Right ventricle myocardium inferior (tissue), 1 donor: ENCODE measurements around the gene ENO4. TPM values are rescaled to one million over a fixed set of nuclear protein-coding genes. Genes with fewer than 3 reads are reported as not detected.
A peak's percentile ranks its signal among the peaks of the same experiment; 100 is the strongest.

Source experiments
- ATAC-seq: fragments of 200-7000 bp; cut with Tn5 transposase; one replicate; pipeline ENCODE4 v1.9.1; 2020; ENCODE audit warnings: mild to moderate bottlenecking, moderate library complexity
- DNase-seq: peaks from one replicate; pipeline ENCODE4 v3.0.0; 2021; ENCODE audit errors: missing footprints
- intact Hi-C: fragments of 100-400 bp; cut with DNase I; formaldehyde crosslinking; loops from one replicate; pipeline ENCODE4 v1.11.0; 2022
- long read RNA-seq: library from polyadenylated mRNA; unstranded; transcript quantifications from one replicate; pipeline ENCODE4 v2.0.0, GENCODE V29; 2021
- total RNA-seq: library from RNA; stranded (reverse); fragmentation: NEBNext Ultra II Directional; extraction: Animal tissue kit (Norgen Biotek cat#: 25700); gene quantifications from one replicate; pipeline ENCODE4 v1.2.1, GENCODE V29; 2021
- donor health status: DM: no; HTN: yes; CAD: no; lungs with severe emphysema.

The ENO4 gene
- not detected for total RNA-seq
- long read RNA-seq: 0 reads

GRCh38 chr10:116849248-116850057 lies at the start of gene ENO4:
ENO4 (plus strand) TSS chr10:116849499; CDS start chr10:116849567, 68 bp downstream.
- ATAC-seq (peak; percentile 88), DNase-seq (peak; percentile 83)
- intact Hi-C loops: no loop called here

GRCh38 chr10:116800286-116800929 lies 48.9 kb upstream of the ENO4 start:
- DNase-seq (no peak), ATAC-seq (no peak)
- intact Hi-C loops: no loop called here

- ATAC-seq (no peak), DNase-seq (no peak)
- intact Hi-C loops: no loop called here
Observed at GRCh38 chr10:116801658-116802057, 47.6 kb upstream of the ENO4 start.

GRCh38 chr10:116802474-116802873 lies 46.8 kb upstream of the ENO4 start:
- intact Hi-C loops: no loop called here
- DNase-seq: no peak
- ATAC-seq: no peak

- no peak for DNase-seq
- intact Hi-C loops: no loop called here
- ATAC-seq: no peak
Observed at GRCh38 chr10:116802876-116803275, 46.4 kb upstream of the ENO4 start.

- ATAC-seq (no peak), DNase-seq (no peak)
- intact Hi-C loops: no loop called here
Observed at GRCh38 chr10:116803451-116804249, 45.6 kb upstream of the ENO4 start.

GRCh38 chr10:116808706-116809105 lies 40.6 kb upstream of the ENO4 start:
- DNase-seq: no peak
- intact Hi-C loops: no loop called here
- ATAC-seq: no peak

GRCh38 chr10:116809483-116810119 lies 39.7 kb upstream of the ENO4 start:
- ATAC-seq (no peak), DNase-seq (no peak)
- intact Hi-C loops: no loop called here

GRCh38 chr10:116810120-116810500 lies 39.2 kb upstream of the ENO4 start:
- DNase-seq: no peak
- no peak for ATAC-seq
- intact Hi-C loops: no loop called here

GRCh38 chr10:116810895-116811294 lies 38.4 kb upstream of the ENO4 start:
- intact Hi-C loops: no loop called here
- DNase-seq (no peak), ATAC-seq (no peak)

GRCh38 chr10:116811691-116812090 lies 37.6 kb upstream of the ENO4 start:
- DNase-seq (no peak), ATAC-seq (no peak)
- intact Hi-C loops: no loop called here

GRCh38 chr10:116815641-116816415 lies 33.5 kb upstream of the ENO4 start:
- DNase-seq: no peak
- no peak for ATAC-seq
- intact Hi-C loops: no loop called here

GRCh38 chr10:116817178-116817577 lies 32.1 kb upstream of the ENO4 start:
- ATAC-seq (no peak), DNase-seq (no peak)
- intact Hi-C loops: no loop called here

GRCh38 chr10:116817780-116818343 lies 31.4 kb upstream of the ENO4 start:
- intact Hi-C loops: no loop called here
- ATAC-seq (no peak), DNase-seq (no peak)

- intact Hi-C loops: no loop called here
- ATAC-seq: no peak
- no peak for DNase-seq
Observed at GRCh38 chr10:116819999-116820677, 29.2 kb upstream of the ENO4 start.

GRCh38 chr10:116825901-116826300 lies 23.4 kb upstream of the ENO4 start:
- intact Hi-C loops: no loop called here
- DNase-seq (no peak), ATAC-seq (no peak)

- ATAC-seq (no peak), DNase-seq (no peak)
- intact Hi-C loops: no loop called here
Observed at GRCh38 chr10:116826803-116827202, 22.5 kb upstream of the ENO4 start.

- intact Hi-C loops: no loop called here
- no peak for DNase-seq
- no peak for ATAC-seq
Observed at GRCh38 chr10:116827214-116827671, 22.1 kb upstream of the ENO4 start.
